Panc1 (cell line): ENCODE data around the gene AQP1.

Source experiments
- CTCF ChIP-seq: fragments of 450-650 bp; IDR thresholded peaks from 2 replicates; pipeline ENCODE4 v1.5.1; 2017; ENCODE audit warnings: mild to moderate bottlenecking
- POLR2AphosphoS5 ChIP-seq: IDR thresholded peaks from 2 replicates; pipeline ENCODE4 v1.6.1; 2012; ENCODE audit warnings: mild to moderate bottlenecking, low read depth, low read length, moderate library complexity
- TCF7L2 ChIP-seq: IDR thresholded peaks from 2 replicates; pipeline ENCODE4 v1.6.1; 2011; ENCODE audit warnings: mild to moderate bottlenecking, low read depth, low read length, inconsistent platforms

- no peak for TF ChIP-seq CTCF
- TF ChIP-seq POLR2AphosphoS5, result no peak
- no peak for TF ChIP-seq TCF7L2
These were observed 34.5 kb upstream of the AQP1 start for GRCh38 chr7:30877015-30877769.
